Activated CD8-positive, alpha-beta T cell treated with anti-CD3 and anti-CD28 coated beads for 36 hours (primary cell): ENCODE measurements around the gene KCNIP3. TPM values are rescaled to one million over a fixed set of nuclear protein-coding genes. Genes with fewer than 3 reads are reported as not detected.

Experiments
- ATAC-seq: fragments of 200-7000 bp; cut with Tn5 transposase; one replicate; pipeline ENCODE4 v1.10.0; 2021; ENCODE audit warnings: mild to moderate bottlenecking, moderate library complexity
- CTCF ChIA-PET: fragments of 350-600 bp; sonication (Branson Sonifier 250); formaldehyde crosslinking; loops from one replicate; lab custom pipeline; 2021; ENCODE audit warnings: antibody characterized with exemption; lab: Charles Lee
- POLR2A ChIA-PET: fragments of 350-600 bp; sonication (Branson Sonifier 250); formaldehyde crosslinking; loops from one replicate; lab custom pipeline; 2021; ENCODE audit warnings: antibody characterized with exemption; lab: Charles Lee
- DNase-seq: peaks from one replicate; pipeline ENCODE4 v3.0.0-alpha.2; 2020
- H3K27ac Mint-ChIP-seq: one replicate; pipeline ENCODE4 v1.8.0; 2021; ENCODE audit warnings: mild to moderate bottlenecking, mixed read lengths
- H3K27me3 Mint-ChIP-seq: one replicate; pipeline ENCODE4 v1.8.0; 2021; ENCODE audit warnings: mixed read lengths
- H3K36me3 Mint-ChIP-seq: one replicate; pipeline ENCODE4 v1.8.0; 2021; ENCODE audit warnings: low read depth, mixed read lengths
- H3K4me1 Mint-ChIP-seq: one replicate; pipeline ENCODE4 v1.8.0; 2021; ENCODE audit warnings: low read depth, mixed read lengths
- H3K4me3 Mint-ChIP-seq: one replicate; pipeline ENCODE4 v1.8.0; 2021; ENCODE audit warnings: mild to moderate bottlenecking, moderate library complexity, mixed read lengths
- H3K9me3 Mint-ChIP-seq: one replicate; pipeline ENCODE4 v1.8.0; 2021; ENCODE audit warnings: mixed read lengths
- intact Hi-C: fragments of 100-400 bp; cut with micrococcal nuclease; formaldehyde crosslinking; loops from one replicate; pipeline ENCODE4 v1.10.0; 2022
- total RNA-seq, 2 experiments: library from RNA; stranded (reverse); gene quantifications; one replicate each; pipeline ENCODE4 v1.2.3, GENCODE V29; 2021
- TF ChIP-seq, protein P1 (sequence below): fragments of 200-600 bp; IDR thresholded peaks from one replicate; pipeline ENCODE4 v1.8.0; 2022; ENCODE audit warnings: antibody characterized with exemption, mild to moderate bottlenecking

The KCNIP3 gene
- total RNA-seq, 2 experiments from 2014 or later: not detected

DNA sequence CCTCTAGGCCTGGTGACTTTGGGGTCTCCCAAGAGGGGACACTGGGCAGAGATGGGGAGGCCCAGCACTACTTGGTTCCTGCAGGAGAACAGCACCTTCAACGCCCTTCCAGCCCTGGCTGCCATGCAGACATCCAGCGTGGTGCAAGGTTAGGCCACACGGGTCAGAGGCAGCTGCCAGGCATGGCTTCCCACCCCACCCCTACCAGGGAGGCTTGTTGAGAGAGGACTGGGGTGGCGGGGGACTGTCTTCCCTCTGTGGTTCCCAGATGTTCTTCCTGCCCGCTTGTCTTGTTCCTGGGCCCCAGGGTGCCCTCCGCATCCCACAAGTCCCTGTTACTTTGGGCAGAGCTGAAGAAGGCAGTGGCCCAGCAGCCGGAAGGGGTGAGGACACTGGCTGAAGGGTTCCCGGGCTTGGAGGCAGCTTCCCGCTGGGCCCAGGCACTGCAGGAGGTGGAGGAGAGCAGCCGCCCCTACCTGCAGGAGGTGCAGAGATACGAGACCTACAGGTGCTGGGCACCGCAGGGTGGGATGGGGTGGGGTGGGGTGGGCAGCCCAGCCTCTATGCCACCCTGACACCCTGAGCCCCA is 18.4 kb upstream of the KCNIP3 start:
- ATAC-seq (no peak), DNase-seq (no peak)
- H3K4me3 Mint-ChIP-seq: no peak overlapping the region
- no peaks in the 10 kb centered on the region for H3K27me3 Mint-ChIP-seq
- no peaks in the 10 kb centered on the region for H3K36me3 Mint-ChIP-seq
- ChIA-PET CTCF (no interaction called here), POLR2A (no interaction called here)
- intact Hi-C loops: no loop called here
- TF ChIP-seq, protein P1, sequence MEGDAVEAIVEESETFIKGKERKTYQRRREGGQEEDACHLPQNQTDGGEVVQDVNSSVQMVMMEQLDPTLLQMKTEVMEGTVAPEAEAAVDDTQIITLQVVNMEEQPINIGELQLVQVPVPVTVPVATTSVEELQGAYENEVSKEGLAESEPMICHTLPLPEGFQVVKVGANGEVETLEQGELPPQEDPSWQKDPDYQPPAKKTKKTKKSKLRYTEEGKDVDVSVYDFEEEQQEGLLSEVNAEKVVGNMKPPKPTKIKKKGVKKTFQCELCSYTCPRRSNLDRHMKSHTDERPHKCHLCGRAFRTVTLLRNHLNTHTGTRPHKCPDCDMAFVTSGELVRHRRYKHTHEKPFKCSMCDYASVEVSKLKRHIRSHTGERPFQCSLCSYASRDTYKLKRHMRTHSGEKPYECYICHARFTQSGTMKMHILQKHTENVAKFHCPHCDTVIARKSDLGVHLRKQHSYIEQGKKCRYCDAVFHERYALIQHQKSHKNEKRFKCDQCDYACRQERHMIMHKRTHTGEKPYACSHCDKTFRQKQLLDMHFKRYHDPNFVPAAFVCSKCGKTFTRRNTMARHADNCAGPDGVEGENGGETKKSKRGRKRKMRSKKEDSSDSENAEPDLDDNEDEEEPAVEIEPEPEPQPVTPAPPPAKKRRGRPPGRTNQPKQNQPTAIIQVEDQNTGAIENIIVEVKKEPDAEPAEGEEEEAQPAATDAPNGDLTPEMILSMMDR: no peak
- no peak overlapping the region for H3K27ac Mint-ChIP-seq
- no peaks in the 10 kb centered on the region for H3K4me1 Mint-ChIP-seq
- H3K9me3 Mint-ChIP-seq: no peaks in the 10 kb centered on the region

DNA sequence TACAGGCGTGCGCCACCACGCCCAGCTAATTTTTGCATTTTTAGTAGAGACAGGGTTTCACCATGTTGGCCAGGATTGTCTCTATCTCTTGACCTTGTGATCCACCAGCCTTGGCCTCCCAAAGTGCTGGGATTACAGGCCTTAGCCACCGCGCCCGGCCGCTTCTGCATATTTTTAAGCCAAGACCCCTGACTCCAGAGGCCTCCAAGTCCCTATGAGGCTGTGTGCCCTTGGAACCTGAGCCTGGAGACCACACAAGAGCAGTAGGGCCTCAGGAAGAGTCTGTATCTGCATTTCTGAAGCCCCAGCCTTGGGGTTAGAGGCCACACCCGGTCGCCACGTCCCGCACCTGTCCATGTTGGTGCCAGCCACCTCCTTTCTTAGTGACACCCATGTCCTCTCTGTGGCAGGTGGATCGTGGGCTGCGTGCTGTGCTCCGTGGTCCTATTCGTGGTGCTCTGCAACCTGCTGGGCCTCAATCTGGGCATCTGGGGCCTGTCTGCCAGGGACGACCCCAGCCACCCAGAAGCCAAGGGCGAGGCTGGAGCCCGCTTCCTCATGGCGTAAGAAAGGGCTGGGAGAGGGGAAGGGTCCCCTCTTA is 17.6 kb upstream of the KCNIP3 start:
- DNase-seq (no peak), ATAC-seq (no peak)
- Mint-ChIP-seq H3K4me3 (no peak overlapping the region), H3K27ac (no peak overlapping the region), H3K36me3 (no peaks in the 10 kb centered on the region), H3K4me1 (no peaks in the 10 kb centered on the region), H3K9me3 (no peaks in the 10 kb centered on the region), H3K27me3 (no peaks in the 10 kb centered on the region)
- POLR2A ChIA-PET: no interaction called here
- TF ChIP-seq, protein P1: no peak
- CTCF ChIA-PET: no interaction called here
- intact Hi-C loops: no loop called here

DNA sequence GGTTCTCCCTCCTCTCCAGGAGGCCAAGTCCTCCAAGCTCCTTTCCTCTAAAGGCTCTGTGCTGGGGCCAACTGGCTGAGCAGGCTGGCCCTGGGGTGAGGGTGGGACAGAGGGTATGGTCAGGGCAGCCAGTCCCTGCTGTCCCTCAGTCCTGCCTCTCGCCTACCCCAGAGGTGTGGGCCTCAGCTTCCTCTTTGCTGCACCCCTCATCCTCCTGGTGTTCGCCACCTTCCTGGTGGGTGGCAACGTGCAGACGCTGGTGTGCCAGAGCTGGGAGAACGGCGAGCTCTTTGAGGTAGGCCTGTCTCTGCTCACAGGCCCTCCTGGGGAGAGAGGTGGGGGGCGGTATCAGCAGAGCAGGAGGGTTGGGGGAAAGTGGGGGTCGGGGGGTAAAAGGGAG is 16.1 kb upstream of the KCNIP3 start:
- POLR2A ChIA-PET: no interaction called here
- ATAC-seq (no peak), DNase-seq (no peak)
- Mint-ChIP-seq H3K4me3 (no peak overlapping the region), H3K27ac (no peak overlapping the region), H3K27me3 (no peaks in the 10 kb centered on the region), H3K36me3 (no peaks in the 10 kb centered on the region), H3K4me1 (no peaks in the 10 kb centered on the region), H3K9me3 (no peaks in the 10 kb centered on the region)
- intact Hi-C loops: no loop called here
- CTCF ChIA-PET: no interaction called here
- TF ChIP-seq, protein P1: no peak

DNA sequence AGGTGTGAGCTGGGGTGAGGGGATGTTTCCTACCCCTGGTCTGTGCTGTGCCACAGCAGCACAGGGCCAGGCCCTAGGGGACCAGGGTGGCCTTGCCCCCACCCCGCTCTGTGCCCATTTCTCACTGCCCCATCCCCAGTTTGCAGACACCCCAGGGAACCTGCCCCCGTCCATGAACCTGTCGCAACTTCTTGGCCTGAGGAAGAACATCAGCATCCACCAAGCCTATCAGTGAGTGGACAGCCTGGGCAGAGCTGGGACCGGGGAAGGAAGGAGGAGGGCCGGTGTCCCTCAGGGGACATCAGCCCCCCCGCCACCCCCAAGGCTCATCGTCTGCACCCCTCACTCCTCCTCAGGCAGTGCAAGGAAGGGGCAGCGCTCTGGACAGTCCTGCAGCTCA is 15.4 kb upstream of the KCNIP3 start:
- TF ChIP-seq, protein P1: no peak
- POLR2A ChIA-PET: no interaction called here

DNA sequence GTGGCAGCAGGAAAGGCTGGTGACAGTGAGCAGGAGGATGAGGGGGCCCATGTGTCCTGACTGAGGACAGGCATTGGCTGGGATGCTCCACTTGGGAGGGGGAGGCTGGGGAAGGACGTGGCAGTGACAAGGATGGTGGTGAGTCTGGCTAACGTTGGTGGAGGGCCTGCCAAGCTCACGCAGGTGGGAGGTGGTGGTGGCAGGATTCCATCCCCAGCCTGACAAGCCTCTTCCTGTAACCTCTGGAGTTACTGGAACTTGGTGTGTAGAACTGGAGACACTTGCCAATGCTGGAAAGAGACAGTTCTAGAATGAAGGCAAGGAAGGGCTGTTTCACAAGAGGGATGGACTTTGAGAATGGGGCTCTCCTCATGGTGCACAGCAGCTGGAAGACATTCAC is 14.7 kb upstream of the KCNIP3 start:
- TF ChIP-seq, protein P1: no peak
- H3K27ac Mint-ChIP-seq: no peak overlapping the region
- intact Hi-C loops: no loop called here
- H3K4me1 Mint-ChIP-seq: no peaks in the 10 kb centered on the region
- H3K9me3 Mint-ChIP-seq: no peaks in the 10 kb centered on the region
- no peaks in the 10 kb centered on the region for H3K27me3 Mint-ChIP-seq
- ChIA-PET POLR2A (no interaction called here), CTCF (no interaction called here)
- no peak overlapping the region for H3K4me3 Mint-ChIP-seq
- no peaks in the 10 kb centered on the region for H3K36me3 Mint-ChIP-seq
- DNase-seq: no peak
- ATAC-seq: no peak

More for the DNA sequence above, 15.4 kb upstream of the KCNIP3 start:
- Mint-ChIP-seq H3K4me3 (no peak overlapping the region), H3K9me3 (no peaks in the 10 kb centered on the region), H3K27me3 (no peaks in the 10 kb centered on the region), H3K36me3 (no peaks in the 10 kb centered on the region), H3K4me1 (no peaks in the 10 kb centered on the region), H3K27ac (no peak overlapping the region)
- CTCF ChIA-PET: no interaction called here
- intact Hi-C loops: no loop called here
- DNase-seq (no peak), ATAC-seq (no peak)
